ENCODE data around the gene KCNJ15.

The KCNJ15 gene

DNA sequence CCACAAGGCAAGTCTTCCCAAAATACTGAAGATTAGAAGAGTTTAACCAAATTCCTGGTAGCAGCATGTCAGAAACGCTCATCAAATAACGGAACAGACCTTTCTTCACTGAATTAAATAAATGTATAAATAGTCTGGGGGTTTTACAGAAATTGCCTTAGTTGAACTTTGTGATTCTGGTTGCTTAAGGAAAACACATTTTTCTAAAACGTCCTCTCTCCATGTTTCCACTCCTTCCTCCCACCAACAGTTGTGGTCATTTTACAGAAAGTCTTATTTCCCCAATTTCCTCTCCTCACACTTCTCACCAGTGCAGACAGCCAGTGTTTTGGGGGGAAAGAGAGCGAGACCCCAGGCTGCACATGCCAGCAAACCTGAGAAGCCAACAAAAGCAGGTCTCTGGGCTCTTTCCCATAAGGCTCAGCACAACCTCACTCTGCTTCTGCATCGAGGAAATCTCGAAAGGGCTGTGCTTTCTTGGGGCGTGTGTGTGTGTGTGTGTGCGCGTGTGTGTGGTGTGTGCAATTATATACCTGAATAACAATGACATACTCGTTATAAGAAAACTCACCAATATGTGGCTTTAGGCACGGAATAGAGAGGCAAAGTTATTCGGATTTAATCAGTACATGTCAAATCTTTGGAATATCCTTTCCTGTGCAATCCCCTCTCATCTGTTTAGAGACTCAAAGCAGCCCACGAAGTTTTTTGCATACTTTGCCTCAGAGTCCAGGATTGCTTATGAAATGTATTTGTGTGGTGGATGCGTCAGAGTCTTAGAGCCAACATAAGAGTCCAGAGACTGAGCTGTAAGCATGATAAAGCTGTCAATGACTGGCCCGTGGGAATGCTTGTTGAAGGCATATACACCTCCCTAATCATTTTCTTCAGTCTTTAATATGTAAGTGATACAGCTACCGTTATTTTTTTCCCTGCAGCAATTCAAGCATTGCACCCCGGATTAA is 2.0 kb downstream of the KCNJ15 start:
- TF ChIP-seq, protein P1, sequence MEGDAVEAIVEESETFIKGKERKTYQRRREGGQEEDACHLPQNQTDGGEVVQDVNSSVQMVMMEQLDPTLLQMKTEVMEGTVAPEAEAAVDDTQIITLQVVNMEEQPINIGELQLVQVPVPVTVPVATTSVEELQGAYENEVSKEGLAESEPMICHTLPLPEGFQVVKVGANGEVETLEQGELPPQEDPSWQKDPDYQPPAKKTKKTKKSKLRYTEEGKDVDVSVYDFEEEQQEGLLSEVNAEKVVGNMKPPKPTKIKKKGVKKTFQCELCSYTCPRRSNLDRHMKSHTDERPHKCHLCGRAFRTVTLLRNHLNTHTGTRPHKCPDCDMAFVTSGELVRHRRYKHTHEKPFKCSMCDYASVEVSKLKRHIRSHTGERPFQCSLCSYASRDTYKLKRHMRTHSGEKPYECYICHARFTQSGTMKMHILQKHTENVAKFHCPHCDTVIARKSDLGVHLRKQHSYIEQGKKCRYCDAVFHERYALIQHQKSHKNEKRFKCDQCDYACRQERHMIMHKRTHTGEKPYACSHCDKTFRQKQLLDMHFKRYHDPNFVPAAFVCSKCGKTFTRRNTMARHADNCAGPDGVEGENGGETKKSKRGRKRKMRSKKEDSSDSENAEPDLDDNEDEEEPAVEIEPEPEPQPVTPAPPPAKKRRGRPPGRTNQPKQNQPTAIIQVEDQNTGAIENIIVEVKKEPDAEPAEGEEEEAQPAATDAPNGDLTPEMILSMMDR (IDR thresholded peaks at IDR 0.05), result no peak
- Histone ChIP-seq H3K36me3 (no peaks in the 10 kb centered on the region), H3K4me1 (peaks cover 0 to 18% (median 7%) of the 10 kb centered on the region in 4 donors), H3K27me3 (peaks cover 0 to 14% of the 10 kb centered on the region in 2 donors), H3K9me3 (no peaks in the 10 kb centered on the region), H3K4me3 (no peak overlapping the region), H3K27ac (no peak overlapping the region)
- intact Hi-C loops (cut with DNase I; ENCODE audit: low total_unique reads), result no loop called here
- DNase-seq, result no peak

DNA sequence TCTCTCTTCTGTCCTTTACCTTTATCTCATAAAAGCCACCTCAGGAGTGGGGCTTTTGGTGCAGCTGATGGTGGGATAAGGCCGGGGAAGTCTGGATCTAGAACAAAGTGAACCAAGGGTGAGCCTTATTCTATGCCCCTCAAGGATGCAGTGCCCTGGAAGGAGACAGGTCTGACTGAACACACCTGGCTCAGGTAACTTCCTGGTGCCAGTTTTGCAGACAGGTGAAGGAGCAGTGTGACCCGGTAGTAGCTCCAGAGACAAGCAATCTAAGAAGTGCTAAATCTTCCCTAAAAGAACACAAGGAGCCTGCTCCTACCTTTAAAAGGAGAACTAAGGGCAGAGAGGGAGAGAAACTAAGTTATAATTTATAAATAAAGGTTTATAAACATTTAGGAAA is 2.9 kb downstream of the KCNJ15 start:
- Histone ChIP-seq H3K27ac (no peak overlapping the region), H3K4me1 (peaks cover 0 to 15% (median 6%) of the 10 kb centered on the region in 4 donors), H3K36me3 (no peaks in the 10 kb centered on the region), H3K4me3 (no peak overlapping the region), H3K27me3 (peaks cover 0 to 14% of the 10 kb centered on the region in 2 donors), H3K9me3 (no peaks in the 10 kb centered on the region)
- DNase-seq, result no peak
- TF ChIP-seq, protein P1 (IDR thresholded peaks at IDR 0.05), result no peak
- intact Hi-C loops (cut with DNase I; ENCODE audit: low total_unique reads), result no loop called here

DNA sequence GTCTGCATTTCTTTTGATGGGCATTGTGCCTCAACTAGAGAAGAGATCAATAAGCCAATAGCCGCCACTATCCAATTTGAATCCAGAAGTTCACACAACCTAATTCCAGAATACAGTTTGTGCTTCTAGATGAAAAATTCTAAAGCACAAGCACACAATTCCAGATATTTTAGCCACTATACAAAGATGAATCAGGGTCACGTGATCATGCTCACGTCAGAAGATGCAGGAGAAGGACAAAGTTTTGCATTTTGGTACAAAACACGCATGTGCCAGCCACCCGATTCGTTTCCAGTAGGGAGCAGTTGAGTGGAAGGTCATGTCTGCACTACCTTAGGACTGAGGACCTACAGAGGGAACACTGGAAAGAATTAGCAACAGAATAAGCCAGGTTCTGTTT is 3.6 kb downstream of the KCNJ15 start:
- Histone ChIP-seq H3K4me3 (no peak overlapping the region), H3K36me3 (no peaks in the 10 kb centered on the region), H3K27me3 (peaks cover 0 to 14% of the 10 kb centered on the region in 2 donors), H3K27ac (no peak overlapping the region), H3K9me3 (no peaks in the 10 kb centered on the region), H3K4me1 (peaks cover 0 to 15% (median 6%) of the 10 kb centered on the region in 4 donors)
- no peak for DNase-seq
- intact Hi-C loops (cut with DNase I; ENCODE audit: low total_unique reads), result no loop called here
- TF ChIP-seq, protein P1 (IDR thresholded peaks at IDR 0.05), result no peak

DNA sequence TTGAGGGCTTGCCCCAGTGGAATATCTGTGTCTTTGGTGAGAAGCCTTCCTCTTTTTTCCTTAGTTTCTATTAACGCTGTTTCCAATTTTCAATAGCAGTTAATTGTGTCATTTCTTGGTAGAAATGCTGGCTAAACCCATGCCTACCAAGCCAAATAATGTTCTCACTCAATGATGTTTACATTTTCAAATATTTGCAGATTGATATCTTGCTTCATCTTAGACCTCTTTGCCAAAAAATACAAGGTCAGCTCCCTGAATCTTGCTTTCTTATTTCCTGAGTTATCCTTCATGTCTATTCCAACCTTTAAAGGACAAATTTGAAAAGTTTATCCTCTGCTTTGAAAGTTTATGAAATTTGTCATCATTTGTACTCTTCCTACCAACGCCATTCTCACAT is 5.1 kb downstream of the KCNJ15 start:
- intact Hi-C loops (cut with DNase I; ENCODE audit: low total_unique reads), result no loop called here
- Histone ChIP-seq H3K27me3 (peaks cover 0 to 14% of the 10 kb centered on the region in 2 donors), H3K4me3 (no peak overlapping the region), H3K36me3 (no peaks in the 10 kb centered on the region), H3K4me1 (peaks cover 0 to 22% (median 6%) of the 10 kb centered on the region in 4 donors), H3K27ac (no peak overlapping the region), H3K9me3 (no peaks in the 10 kb centered on the region)
- TF ChIP-seq, protein P1 (IDR thresholded peaks at IDR 0.05), result no peak
- no peak for DNase-seq

GRCh38 chr21:38263493-38263892 is 6.7 kb downstream of the KCNJ15 start:
- Histone ChIP-seq H3K27ac (no peak overlapping the region), H3K4me3 (no peak overlapping the region), H3K36me3 (no peaks in the 10 kb centered on the region), H3K9me3 (no peaks in the 10 kb centered on the region), H3K27me3 (peaks cover 0 to 4% of the 10 kb centered on the region in 2 donors), H3K4me1 (peaks cover 0 to 30% (median 6%) of the 10 kb centered on the region in 4 donors)
- peak in 1 of 2 donors; percentile 64 for DNase-seq
- intact Hi-C loops (cut with DNase I; ENCODE audit: low total_unique reads), result no loop called here
- TF ChIP-seq, protein P1 (IDR thresholded peaks at IDR 0.05), result no peak
